GM19193 (cell line): ENCODE data around the gene OXA1L.
A peak's percentile ranks its signal among the peaks of the same experiment; 100 is the strongest.

Experiments
- POLR2A ChIP-seq: IDR thresholded peaks from 4 replicates; pipeline ENCODE4 v1.6.1; 2011; ENCODE audit not compliant: insufficient read depth, insufficient read length; ENCODE audit errors: extremely low read depth

The OXA1L gene

DNA sequence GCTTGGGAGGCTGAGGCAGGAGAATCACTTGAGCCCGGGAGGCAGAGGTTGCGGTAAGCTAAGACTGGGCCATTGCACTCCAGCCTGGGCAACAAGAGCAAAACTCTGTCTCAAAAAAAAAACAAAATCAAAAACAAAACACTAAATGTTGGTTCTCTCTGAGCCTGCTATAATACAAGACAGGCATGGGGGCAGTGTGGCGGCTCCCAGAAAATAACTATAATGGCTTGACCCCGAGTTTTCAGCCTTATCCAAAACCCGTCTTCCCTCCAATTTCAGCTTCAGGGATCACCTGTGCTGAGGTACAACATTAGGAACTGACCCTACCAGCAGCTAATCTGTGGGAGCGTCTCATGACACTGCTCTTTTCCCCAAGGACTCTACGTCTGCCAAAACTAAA lies 47.9 kb downstream of the OXA1L start:
- TF ChIP-seq POLR2A, result no peak

- no peak for TF ChIP-seq POLR2A
These were observed 48.6 kb downstream of the OXA1L start, which contains the start of gene SLC7A7 for GRCh38 chr14:22814941-22815713. Gene SLC7A7 (minus strand): TSS chr14:22815435. CDS start chr14:22813398, 2,037 bp downstream.

DNA sequence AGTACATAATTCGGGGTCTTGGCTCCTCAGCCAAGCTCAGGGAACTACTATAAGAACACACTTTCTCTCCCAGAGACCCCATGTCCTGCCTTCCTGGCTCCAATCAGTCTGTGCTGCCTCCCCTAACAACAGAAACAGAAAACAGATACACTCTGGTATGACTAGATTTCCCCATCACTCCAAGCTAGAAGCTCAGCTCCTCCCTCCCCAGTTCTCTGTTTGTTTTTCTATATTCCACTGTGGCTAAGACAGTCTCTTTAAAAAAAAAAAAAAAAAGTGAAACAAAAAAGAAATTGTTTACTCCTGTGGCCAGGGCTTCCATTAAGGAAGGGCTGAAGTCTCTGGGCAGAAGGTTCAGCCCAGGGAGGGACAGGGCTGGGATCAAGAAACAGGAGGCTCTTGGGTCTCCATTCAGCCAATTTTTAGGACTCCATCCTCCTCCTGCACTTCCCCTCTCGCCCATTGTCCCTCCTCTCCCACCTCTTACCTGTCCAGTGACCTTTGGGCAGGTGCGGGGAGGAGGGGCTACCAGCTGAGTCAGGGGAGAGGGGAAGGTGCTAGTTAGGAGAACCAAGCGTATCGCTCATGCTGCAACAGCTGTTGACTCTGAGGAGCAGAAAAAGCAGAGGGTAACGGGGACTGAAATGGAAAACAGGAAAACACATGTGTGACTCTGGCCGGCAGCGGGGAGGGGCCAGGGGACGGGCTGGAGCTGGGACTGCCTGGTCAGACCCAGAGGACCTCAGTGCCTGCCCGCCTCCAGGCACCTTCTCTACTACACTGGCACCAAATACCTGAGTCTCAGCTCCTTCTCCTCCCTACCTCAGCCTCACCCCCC lies 52.9 kb downstream of the OXA1L start:
- peak; percentile 44 for TF ChIP-seq POLR2A

GRCh38 chr14:22820731-22821130 lies 54.2 kb downstream of the OXA1L start:
- no peak for TF ChIP-seq POLR2A

DNA sequence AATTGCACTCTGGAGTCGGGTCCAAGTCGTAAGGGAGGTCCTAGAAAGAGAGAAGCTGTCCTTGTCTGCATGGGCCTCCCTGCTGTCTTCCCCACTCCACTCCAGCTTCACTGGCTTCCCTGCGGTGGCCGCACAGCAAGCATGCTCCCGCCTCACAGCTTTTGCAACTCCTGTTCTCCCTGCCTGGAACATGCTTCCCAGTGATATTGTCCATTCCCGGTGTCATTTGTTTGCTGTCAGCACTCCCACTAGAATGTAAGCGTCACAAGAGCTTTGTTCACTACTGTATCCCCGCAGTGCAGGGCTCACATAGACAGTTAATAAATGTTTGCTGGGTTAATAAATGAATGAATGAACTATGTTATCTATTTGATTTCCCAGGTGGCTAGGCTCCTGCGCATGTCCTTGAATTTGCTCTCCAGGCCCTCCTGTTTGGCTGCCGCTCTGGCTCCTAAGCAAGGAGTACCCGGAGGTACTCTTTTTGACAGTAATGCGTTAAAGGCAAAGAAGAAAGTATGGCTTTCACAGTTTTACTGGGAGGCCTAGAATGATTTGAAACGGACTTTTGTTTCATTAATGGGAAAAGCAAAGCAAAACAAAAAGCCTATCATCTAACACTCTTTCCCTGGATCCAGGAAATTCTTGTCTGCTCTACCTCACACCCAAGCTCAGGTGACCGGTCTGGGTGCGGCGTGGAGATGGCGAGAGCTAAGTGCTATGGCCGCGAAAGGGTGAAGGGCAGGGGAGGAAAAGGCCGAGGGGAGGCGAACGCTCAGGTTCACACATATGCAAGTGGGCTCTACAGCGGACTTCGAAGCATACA lies 54.9 kb downstream of the OXA1L start:
- TF ChIP-seq POLR2A, result no peak

GRCh38 chr14:22822016-22822570 lies 55.6 kb downstream of the OXA1L start:
- TF ChIP-seq POLR2A, result no peak
